ENCODE data around the gene LRRTM4. TPM values are rescaled to one million over a fixed set of nuclear protein-coding genes. Genes with fewer than 3 reads are reported as not detected.

LRRTM4 gene
- total RNA-seq, 4 donors from 2014 or later, result 0.24 to 38.4 (median 1.0) TPM; not detected in 1

DNA sequence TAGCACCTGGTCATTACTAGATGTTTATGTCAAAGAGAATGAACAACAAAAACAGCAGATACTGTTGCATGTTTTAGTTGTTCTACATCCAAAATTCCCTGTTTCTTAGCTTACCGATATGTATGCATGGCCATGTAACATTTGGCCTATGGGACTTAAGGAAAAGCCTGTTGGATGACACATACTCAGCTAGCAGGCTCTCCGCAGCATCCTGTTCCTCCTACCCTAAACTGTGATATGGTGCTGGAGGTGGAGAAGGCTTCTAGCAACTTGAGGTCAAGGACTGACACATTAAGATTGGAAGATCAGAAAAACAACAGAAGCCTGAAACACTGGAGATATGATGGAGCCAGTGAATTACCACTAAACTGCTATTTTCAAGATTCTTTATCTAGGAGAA lies 537.8 kb downstream of the LRRTM4 start:
- Histone ChIP-seq H3K9me3 (no peaks in the 10 kb centered on the region), H3K4me1 (no peaks in the 10 kb centered on the region), H3K27me3 (no peaks in the 10 kb centered on the region), H3K4me3 (no peak overlapping the region), H3K27ac (no peak overlapping the region), H3K36me3 (no peaks in the 10 kb centered on the region)
- no peak for TF ChIP-seq POLR2A (IDR thresholded peaks at IDR 0.05)
- TF ChIP-seq, protein P1, sequence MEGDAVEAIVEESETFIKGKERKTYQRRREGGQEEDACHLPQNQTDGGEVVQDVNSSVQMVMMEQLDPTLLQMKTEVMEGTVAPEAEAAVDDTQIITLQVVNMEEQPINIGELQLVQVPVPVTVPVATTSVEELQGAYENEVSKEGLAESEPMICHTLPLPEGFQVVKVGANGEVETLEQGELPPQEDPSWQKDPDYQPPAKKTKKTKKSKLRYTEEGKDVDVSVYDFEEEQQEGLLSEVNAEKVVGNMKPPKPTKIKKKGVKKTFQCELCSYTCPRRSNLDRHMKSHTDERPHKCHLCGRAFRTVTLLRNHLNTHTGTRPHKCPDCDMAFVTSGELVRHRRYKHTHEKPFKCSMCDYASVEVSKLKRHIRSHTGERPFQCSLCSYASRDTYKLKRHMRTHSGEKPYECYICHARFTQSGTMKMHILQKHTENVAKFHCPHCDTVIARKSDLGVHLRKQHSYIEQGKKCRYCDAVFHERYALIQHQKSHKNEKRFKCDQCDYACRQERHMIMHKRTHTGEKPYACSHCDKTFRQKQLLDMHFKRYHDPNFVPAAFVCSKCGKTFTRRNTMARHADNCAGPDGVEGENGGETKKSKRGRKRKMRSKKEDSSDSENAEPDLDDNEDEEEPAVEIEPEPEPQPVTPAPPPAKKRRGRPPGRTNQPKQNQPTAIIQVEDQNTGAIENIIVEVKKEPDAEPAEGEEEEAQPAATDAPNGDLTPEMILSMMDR (IDR thresholded peaks at IDR 0.05), result no peak
- DNase-seq, result no peak
- intact Hi-C loops (cut with DNase I; ENCODE audit: low total_unique reads), result no loop called here

DNA sequence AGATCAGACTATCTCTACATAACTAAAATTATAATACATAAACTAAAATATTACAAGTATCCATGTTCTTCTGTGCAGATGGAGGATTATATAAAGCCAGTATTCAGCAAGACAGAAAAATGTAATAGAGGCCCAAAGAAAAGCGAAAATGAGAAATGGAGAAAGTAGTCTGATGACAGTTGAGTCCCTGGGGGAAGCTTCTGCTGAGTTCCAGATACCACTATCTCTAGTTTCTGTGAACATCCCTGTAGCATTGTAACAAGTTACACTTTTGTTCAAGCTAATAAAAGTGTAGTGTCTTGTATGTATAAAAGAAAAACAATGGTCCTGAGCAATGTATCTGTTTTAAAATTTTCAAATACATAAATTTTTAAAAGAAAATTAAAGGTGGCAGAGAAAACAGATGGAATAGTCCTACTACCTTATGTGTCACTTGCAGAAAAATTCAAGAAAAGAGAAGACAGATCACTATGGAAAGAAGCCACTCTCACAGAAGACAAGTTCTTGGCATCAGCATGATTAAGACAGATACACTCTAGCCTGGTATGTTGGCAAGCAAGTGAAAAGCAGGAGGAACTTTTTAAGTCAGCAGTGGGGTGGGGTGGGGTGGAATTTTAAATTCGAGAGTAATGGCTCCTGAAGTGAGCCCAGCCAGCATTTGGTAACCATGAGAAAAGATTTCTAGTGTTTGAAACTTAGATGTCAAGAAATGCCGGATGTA lies 541.9 kb downstream of the LRRTM4 start:
- H3K27me3 ChIP-seq, result no peaks in the 10 kb centered on the region
- no peak for TF ChIP-seq POLR2A (IDR thresholded peaks at IDR 0.05)
- TF ChIP-seq, protein P1 (IDR thresholded peaks at IDR 0.05), result no peak
- H3K36me3 ChIP-seq, result no peaks in the 10 kb centered on the region
- H3K9me3 ChIP-seq, result no peaks in the 10 kb centered on the region
- no peak overlapping the region for H3K27ac ChIP-seq
- intact Hi-C loops (cut with DNase I; ENCODE audit: low total_unique reads), result no loop called here
- no peak overlapping the region for H3K4me3 ChIP-seq
- no peaks in the 10 kb centered on the region for H3K4me1 ChIP-seq
- no peak for DNase-seq

DNA sequence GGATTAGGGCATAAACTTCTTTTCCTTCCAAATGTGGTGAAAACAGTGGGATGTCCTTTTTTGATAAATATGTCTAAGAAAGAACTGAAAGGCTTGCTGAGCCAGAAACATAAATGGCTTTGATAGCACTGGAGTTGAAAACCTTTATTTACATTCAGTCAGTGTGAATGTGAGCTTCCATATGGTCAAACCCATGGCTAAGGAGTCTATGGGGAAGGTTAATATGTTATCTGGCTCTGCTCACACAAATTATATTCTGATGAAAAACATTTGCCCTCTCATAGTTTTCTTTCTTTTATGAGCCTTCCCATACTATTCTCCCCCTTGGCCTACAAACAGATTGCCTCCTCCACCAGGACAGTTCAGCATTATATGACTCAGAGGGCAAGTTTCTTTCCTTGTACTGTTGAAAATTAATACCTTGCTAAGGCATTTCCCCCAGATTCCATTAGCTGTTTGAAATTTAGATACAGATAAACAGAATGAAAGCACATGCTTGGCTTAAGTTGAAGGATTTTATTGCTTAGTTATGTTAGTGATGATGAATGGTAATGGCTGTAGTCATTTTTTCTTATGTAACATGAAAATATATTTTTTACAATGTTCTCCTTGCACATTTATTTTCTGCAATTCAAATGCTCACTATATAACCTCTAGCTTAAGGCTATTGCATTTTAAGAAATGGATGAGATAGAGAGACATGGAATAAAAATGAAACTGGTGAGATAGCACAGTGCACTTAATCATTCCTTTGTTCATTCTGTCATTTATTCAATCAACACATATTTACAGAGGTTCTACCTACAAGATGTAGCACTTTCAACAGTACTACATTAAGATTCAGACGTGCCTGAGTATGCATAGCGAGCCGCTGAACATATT lies 544.1 kb downstream of the LRRTM4 start:
- no peak for DNase-seq
- no peak overlapping the region for H3K27ac ChIP-seq
- no peaks in the 10 kb centered on the region for H3K9me3 ChIP-seq
- no peaks in the 10 kb centered on the region for H3K4me1 ChIP-seq
- intact Hi-C loops (cut with DNase I; ENCODE audit: low total_unique reads), result no loop called here
- no peaks in the 10 kb centered on the region for H3K36me3 ChIP-seq
- H3K4me3 ChIP-seq, result no peak overlapping the region
- no peaks in the 10 kb centered on the region for H3K27me3 ChIP-seq
- TF ChIP-seq, protein P1 (IDR thresholded peaks at IDR 0.05), result no peak
- no peak for TF ChIP-seq POLR2A (IDR thresholded peaks at IDR 0.05)

DNA sequence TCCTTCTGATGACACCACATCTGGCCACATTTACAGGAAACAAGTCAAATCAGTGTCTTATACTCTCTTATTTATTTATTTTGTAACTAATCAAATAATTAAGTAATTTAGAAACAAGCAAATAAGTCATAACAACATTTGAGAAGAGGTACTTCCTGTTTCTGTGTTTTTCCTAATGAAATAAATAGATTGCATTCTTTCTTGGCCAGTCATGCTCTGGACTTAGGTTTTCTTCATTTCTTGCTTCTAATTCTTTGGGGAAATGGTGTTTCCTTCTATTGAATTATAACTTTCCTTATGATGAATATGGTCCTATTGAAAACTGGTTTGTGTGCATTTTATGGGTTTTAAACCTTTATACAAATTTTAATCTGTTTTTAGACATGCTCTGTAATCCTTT lies 546.4 kb downstream of the LRRTM4 start:
- intact Hi-C loops (cut with DNase I; ENCODE audit: low total_unique reads), result no loop called here
- no peak overlapping the region for H3K4me3 ChIP-seq
- no peak for DNase-seq
- no peaks in the 10 kb centered on the region for H3K27me3 ChIP-seq
- H3K36me3 ChIP-seq, result no peaks in the 10 kb centered on the region
- no peaks in the 10 kb centered on the region for H3K4me1 ChIP-seq
- no peak overlapping the region for H3K27ac ChIP-seq
- H3K9me3 ChIP-seq, result no peaks in the 10 kb centered on the region
- TF ChIP-seq, protein P1 (IDR thresholded peaks at IDR 0.05), result no peak
- TF ChIP-seq POLR2A (IDR thresholded peaks at IDR 0.05), result no peak

DNA sequence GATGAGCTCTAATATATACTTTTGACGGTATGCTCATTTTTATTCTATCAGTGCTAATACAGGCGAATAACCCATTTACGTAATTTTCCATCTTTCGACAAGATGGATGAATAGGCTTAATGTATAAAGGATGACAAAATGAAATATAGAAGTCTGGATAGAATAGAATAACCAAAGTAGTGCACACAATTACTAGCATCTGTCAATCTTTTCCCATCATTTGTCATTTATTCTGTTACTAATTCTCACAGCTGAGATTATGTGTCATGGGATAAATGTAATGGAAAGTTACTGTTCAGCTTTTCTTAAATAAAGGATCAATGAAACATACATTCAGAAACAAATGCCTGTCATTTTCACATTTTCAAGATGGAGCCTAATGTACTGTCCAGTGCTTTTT lies 548.6 kb downstream of the LRRTM4 start:
- Histone ChIP-seq H3K27me3 (no peaks in the 10 kb centered on the region), H3K9me3 (no peaks in the 10 kb centered on the region), H3K27ac (no peak overlapping the region), H3K4me1 (no peaks in the 10 kb centered on the region), H3K4me3 (no peak overlapping the region), H3K36me3 (no peaks in the 10 kb centered on the region)
- TF ChIP-seq POLR2A (IDR thresholded peaks at IDR 0.05), result no peak
- TF ChIP-seq, protein P1 (IDR thresholded peaks at IDR 0.05), result no peak
- intact Hi-C loops (cut with DNase I; ENCODE audit: low total_unique reads), result no loop called here
- DNase-seq, result no peak

Measured in uterus (tissue), 4 donors.